Activated naive CD8-positive, alpha-beta T cell treated with anti-CD3 and anti-CD28 coated beads, Interleukin-2, amount 50 U/mL, for 16 hours (primary cell): ENCODE data around the gene NECTIN1.

ENCODE experiments used
- DNase-seq: peaks from one replicate; pipeline ENCODE4 v3.0.0-alpha.2; 2020; ENCODE audit warnings: low read depth, low spot score

Gene NECTIN1

DNA sequence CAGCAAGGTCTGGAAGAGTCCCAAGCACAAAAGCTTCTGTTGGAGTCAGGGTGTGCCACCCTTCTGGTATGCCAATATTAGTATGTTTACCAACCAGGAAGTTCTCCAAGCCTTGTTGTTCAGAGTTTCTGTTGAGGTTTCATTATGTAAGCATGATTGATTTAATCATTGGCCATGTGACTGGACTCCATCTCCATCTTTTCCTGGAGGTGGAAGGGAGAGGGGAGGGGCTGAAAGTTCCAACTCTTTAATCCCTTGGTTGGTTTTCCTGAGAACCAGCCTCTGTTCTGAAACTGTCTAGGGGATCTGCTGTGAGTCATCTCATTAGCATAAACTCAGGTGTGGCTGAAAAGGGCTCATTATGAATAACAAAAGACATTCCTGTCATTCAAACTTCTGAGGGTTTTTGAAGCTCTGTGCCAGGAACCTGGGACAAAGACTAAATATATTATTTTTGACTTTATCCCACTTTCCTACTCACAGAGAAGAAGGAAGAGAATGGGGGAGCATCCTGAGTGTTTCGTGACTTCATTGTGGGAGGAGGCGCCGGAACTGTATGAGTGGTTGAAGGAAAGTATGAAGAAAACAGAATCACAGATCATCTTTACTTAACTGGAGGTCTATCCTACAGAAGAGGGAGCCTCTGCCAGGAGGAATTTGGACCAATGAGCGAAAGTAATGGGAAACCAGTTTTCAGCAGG lies 138.2 kb downstream of the NECTIN1 start:
- DNase-seq, result no peak

DNA sequence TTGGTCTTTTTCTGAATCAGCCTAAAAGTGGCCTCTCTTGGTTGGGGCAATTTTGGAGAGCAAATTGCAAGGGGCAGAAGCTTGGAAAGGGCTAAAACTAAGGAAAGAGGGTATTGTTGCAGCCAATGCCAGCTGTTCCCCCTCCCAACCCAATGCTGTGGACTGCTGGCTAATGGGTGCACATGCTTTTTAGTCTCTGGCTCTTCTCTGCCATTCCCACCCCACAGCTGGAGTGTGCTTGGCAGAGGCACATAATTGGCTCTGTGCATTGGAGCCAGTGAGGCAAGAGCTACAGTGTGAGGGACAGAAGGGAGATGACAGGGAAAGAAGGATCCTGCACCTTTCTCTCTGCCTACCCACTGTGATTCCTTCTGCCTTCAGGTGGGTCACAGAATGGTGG lies 140.0 kb downstream of the NECTIN1 start:
- no peak for DNase-seq
